Measurements from ENCODE around the gene FBXO42.

DNA sequence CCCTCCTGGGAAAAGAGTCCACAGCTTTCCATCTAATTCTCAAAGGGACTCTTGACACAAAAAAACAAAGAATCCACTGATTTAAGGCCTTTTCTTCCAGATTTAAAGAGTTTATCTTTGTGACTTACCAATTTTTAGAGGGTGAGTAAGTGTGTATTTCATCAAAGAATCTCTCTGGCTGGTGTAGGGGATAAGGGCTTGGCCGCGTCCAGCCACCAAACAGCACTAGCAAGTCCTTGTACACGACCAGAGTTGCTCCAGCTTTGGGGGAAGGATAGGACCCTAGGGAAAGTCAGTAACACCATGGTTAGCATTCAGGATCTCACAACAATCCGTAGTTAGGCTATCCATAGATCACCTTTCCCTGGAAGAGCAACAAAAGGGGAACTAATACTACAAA lies 95.8 kb downstream of the FBXO42 start:
- TF ChIP-seq, protein P1, sequence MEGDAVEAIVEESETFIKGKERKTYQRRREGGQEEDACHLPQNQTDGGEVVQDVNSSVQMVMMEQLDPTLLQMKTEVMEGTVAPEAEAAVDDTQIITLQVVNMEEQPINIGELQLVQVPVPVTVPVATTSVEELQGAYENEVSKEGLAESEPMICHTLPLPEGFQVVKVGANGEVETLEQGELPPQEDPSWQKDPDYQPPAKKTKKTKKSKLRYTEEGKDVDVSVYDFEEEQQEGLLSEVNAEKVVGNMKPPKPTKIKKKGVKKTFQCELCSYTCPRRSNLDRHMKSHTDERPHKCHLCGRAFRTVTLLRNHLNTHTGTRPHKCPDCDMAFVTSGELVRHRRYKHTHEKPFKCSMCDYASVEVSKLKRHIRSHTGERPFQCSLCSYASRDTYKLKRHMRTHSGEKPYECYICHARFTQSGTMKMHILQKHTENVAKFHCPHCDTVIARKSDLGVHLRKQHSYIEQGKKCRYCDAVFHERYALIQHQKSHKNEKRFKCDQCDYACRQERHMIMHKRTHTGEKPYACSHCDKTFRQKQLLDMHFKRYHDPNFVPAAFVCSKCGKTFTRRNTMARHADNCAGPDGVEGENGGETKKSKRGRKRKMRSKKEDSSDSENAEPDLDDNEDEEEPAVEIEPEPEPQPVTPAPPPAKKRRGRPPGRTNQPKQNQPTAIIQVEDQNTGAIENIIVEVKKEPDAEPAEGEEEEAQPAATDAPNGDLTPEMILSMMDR (conservative IDR thresholded peaks at IDR 0.05; ENCODE audit: low read depth, low read length): no peak
- TF ChIP-seq RFX5 (IDR thresholded peaks at IDR 0.05; ENCODE audit: low read depth, low read length) (no peak), CEBPB (IDR thresholded peaks at IDR 0.05; ENCODE audit: low read depth, low read length) (no peak), POLR2A (IDR thresholded peaks at IDR 0.05; ENCODE audit: low read depth, low read length) (no peak), NFE2L2 (IDR thresholded peaks at IDR 0.05; ENCODE audit: low read depth, low read length) (no peak), RCOR1 (IDR thresholded peaks at IDR 0.05; ENCODE audit: insufficient replicate concordance, low read length) (no peak), SMC3 (IDR thresholded peaks at IDR 0.05; ENCODE audit: low read depth, low read length) (no peak), BHLHE40 (IDR thresholded peaks at IDR 0.05; ENCODE audit: low read depth, low read length) (no peak), MAFK (IDR thresholded peaks at IDR 0.05; ENCODE audit: low read depth, low read length) (no peak), RAD21 (IDR thresholded peaks at IDR 0.05; ENCODE audit: low read length) (no peak), MXI1 (IDR thresholded peaks at IDR 0.05; ENCODE audit: borderline replicate concordance, low read depth, low read length) (no peak)
- TF ChIP-seq, protein P2, sequence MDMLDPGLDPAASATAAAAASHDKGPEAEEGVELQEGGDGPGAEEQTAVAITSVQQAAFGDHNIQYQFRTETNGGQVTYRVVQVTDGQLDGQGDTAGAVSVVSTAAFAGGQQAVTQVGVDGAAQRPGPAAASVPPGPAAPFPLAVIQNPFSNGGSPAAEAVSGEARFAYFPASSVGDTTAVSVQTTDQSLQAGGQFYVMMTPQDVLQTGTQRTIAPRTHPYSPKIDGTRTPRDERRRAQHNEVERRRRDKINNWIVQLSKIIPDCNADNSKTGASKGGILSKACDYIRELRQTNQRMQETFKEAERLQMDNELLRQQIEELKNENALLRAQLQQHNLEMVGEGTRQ (IDR thresholded peaks at IDR 0.05; ENCODE audit: low read depth, low read length): no peak

All from IMR-90 (cell line).